HEK293 (cell line): ENCODE data around the gene PTPRK.

Experiments
- CTCF ChIA-PET: fragments of 350-600 bp; formaldehyde crosslinking; extraction: SDS; loops from one replicate; lab custom pipeline; 2021; ENCODE audit warnings: antibody characterized with exemption; lab: Yijun Ruan, JAX
- POLR2A ChIA-PET: fragments of 300-600 bp; formaldehyde crosslinking; extraction: SDS; loops from one replicate; lab custom pipeline; 2020; ENCODE audit warnings: antibody characterized with exemption, inconsistent platforms; lab: Yijun Ruan, JAX
- H3K27ac ChIP-seq: fragments of 200-500 bp; sonication (Bioruptor generic); 2 replicates; pipeline ENCODE4 v1.5.1; 2014; ENCODE audit warnings: low read depth, low read length, control low read depth, inconsistent platforms; ENCODE audit errors: extremely low read depth
- H3K36me3 ChIP-seq, 2 experiments: fragments of 200-500 bp in 1 of 2; sonication (Bioruptor generic) in 1 of 2; 1 replicate in 1 of 2; 2 replicates in 1 of 2; pipeline ENCODE4 v1.5.1; 2014 to 2017; ENCODE audit warnings: inconsistent platforms in 2 of 2, low read length in 2 of 2; ENCODE audit not compliant: control insufficient read depth in 2 of 2, insufficient read depth in 1 of 2
- H3K4me1 ChIP-seq: fragments of 200-500 bp; sonication (Bioruptor generic); 2 replicates; pipeline ENCODE4 v1.5.1; 2014; ENCODE audit warnings: mild to moderate bottlenecking, low read length, inconsistent platforms; ENCODE audit not compliant: control insufficient read depth, insufficient read depth
- H3K4me3 ChIP-seq: 2 replicates; pipeline ENCODE4 v1.5.1; 2011; ENCODE audit warnings: low read depth, mild to moderate bottlenecking, control low read depth, low read length, moderate library complexity
- H3K9me3 ChIP-seq: fragments of 200-500 bp; sonication (Bioruptor generic); 2 replicates; pipeline ENCODE4 v1.5.1; 2014; ENCODE audit warnings: low read depth, low read length, inconsistent platforms; ENCODE audit not compliant: control insufficient read depth, insufficient read depth
- BCL6B ChIP-seq: fragments of 450-650 bp; formaldehyde crosslinking; IDR thresholded peaks from 2 replicates; pipeline ENCODE4 v1.5.1; 2017; ENCODE audit warnings: missing biosample characterization, missing genetic modification characterization
- KLF7 ChIP-seq: fragments of 450-650 bp; formaldehyde crosslinking; IDR thresholded peaks from 2 replicates; pipeline ENCODE4 v1.5.1; 2016; ENCODE audit warnings: missing biosample characterization, missing genetic modification characterization, borderline replicate concordance
- PRDM6 ChIP-seq: fragments of 450-650 bp; formaldehyde crosslinking; IDR thresholded peaks from 2 replicates; pipeline ENCODE4 v1.5.1; 2017; ENCODE audit warnings: missing biosample characterization, missing genetic modification characterization
- YY2 ChIP-seq: fragments of 450-650 bp; formaldehyde crosslinking; IDR thresholded peaks from 2 replicates; pipeline ENCODE4 v1.5.1; 2016; ENCODE audit warnings: missing biosample characterization, missing genetic modification characterization
- ZBTB6 ChIP-seq: fragments of 450-650 bp; formaldehyde crosslinking; IDR thresholded peaks from 2 replicates; pipeline ENCODE4 v1.5.1; 2017; ENCODE audit warnings: missing biosample characterization, missing genetic modification characterization
- ZBTB7A ChIP-seq: fragments of 450-650 bp; formaldehyde crosslinking; IDR thresholded peaks from 2 replicates; pipeline ENCODE4 v1.5.1; 2016; ENCODE audit warnings: low read depth, missing biosample characterization, missing genetic modification characterization
- ZNF112 ChIP-seq: fragments of 450-650 bp; formaldehyde crosslinking; IDR thresholded peaks from 2 replicates; pipeline ENCODE4 v1.5.0; 2017; ENCODE audit warnings: missing biosample characterization, missing genetic modification characterization
- ZNF140 ChIP-seq: fragments of 450-650 bp; formaldehyde crosslinking; IDR thresholded peaks from 2 replicates; pipeline ENCODE4 v1.5.1; 2016; ENCODE audit warnings: missing biosample characterization, missing genetic modification characterization
- ZNF18 ChIP-seq: fragments of 450-650 bp; formaldehyde crosslinking; IDR thresholded peaks from 2 replicates; pipeline ENCODE4 v1.5.1; 2016; ENCODE audit warnings: missing biosample characterization, missing genetic modification characterization
- ZNF211 ChIP-seq: fragments of 450-650 bp; formaldehyde crosslinking; IDR thresholded peaks from 2 replicates; pipeline ENCODE4 v1.5.1; 2016; ENCODE audit warnings: low read depth, missing biosample characterization, missing genetic modification characterization
- ZNF24 ChIP-seq: fragments of 450-650 bp; formaldehyde crosslinking; IDR thresholded peaks from 2 replicates; pipeline ENCODE4 v1.5.1; 2016; ENCODE audit warnings: missing biosample characterization, missing genetic modification characterization
- ZNF274 ChIP-seq, 2 experiments: fragments of 200-500 bp in 1 of 2; fragments of 450-650 bp in 1 of 2; sonication (Bioruptor generic) in 1 of 2; formaldehyde crosslinking in 1 of 2; IDR thresholded peaks; 2 replicates each; pipeline versions ENCODE4 v1.5.1 to v1.6.1; 2014 to 2016; ENCODE audit warnings: borderline replicate concordance in 1 of 2, inconsistent platforms in 1 of 2, low read length in 1 of 2, missing biosample characterization in 1 of 2, missing genetic modification characterization in 1 of 2
- ZNF518A ChIP-seq: fragments of 450-650 bp; formaldehyde crosslinking; conservative IDR thresholded peaks from 2 replicates; pipeline ENCODE4 v1.5.1; 2016; ENCODE audit warnings: low read depth, missing biosample characterization, missing genetic modification characterization
- ZNF555 ChIP-seq: fragments of 450-650 bp; formaldehyde crosslinking; conservative IDR thresholded peaks from 2 replicates; pipeline ENCODE4 v1.5.1; 2017; ENCODE audit warnings: missing biosample characterization, mild to moderate bottlenecking, missing genetic modification characterization, inconsistent platforms
- ZNF639 ChIP-seq: fragments of 450-650 bp; formaldehyde crosslinking; IDR thresholded peaks from 2 replicates; pipeline ENCODE4 v1.5.1; 2016; ENCODE audit warnings: missing biosample characterization, missing genetic modification characterization
- ZNF664 ChIP-seq: fragments of 450-650 bp; formaldehyde crosslinking; IDR thresholded peaks from 2 replicates; pipeline ENCODE4 v1.5.1; 2016; ENCODE audit warnings: missing biosample characterization, missing genetic modification characterization
- ZNF701 ChIP-seq: fragments of 450-650 bp; formaldehyde crosslinking; IDR thresholded peaks from 2 replicates; pipeline ENCODE4 v1.5.1; 2016; ENCODE audit warnings: missing biosample characterization, missing genetic modification characterization
- ZNF747 ChIP-seq: fragments of 450-650 bp; formaldehyde crosslinking; IDR thresholded peaks from 2 replicates; pipeline ENCODE4 v1.5.1; 2016; ENCODE audit warnings: missing biosample characterization, missing genetic modification characterization
- ZNF768 ChIP-seq: fragments of 450-650 bp; formaldehyde crosslinking; IDR thresholded peaks from 2 replicates; pipeline ENCODE4 v1.5.1; 2018; ENCODE audit warnings: missing biosample characterization, mild to moderate bottlenecking, missing genetic modification characterization
- ZNF837 ChIP-seq: fragments of 450-650 bp; formaldehyde crosslinking; IDR thresholded peaks from 2 replicates; pipeline ENCODE4 v1.5.1; 2016; ENCODE audit warnings: missing biosample characterization, missing genetic modification characterization
- ZSCAN16 ChIP-seq: fragments of 450-650 bp; formaldehyde crosslinking; IDR thresholded peaks from 2 replicates; pipeline ENCODE4 v1.5.1; 2016; ENCODE audit warnings: missing biosample characterization, missing genetic modification characterization

Gene PTPRK

GRCh38 chr6:128005009-128005408 is 515.4 kb downstream of the PTPRK start (continued):
- TF ChIP-seq ZNF518A (no peak), ZNF274 (IDR thresholded peaks at IDR 0.05; ENCODE audit: low read length) (no peak), ZNF274 (tag by site-specific recombination; IDR thresholded peaks at IDR 0.05; ENCODE audit: borderline replicate concordance) (no peak), ZNF747 (tag by site-specific recombination) (no peak), ZNF112 (no peak)
- TF ChIP-seq, all 188 proteins: peak for 0

- Histone ChIP-seq H3K27ac (no peak overlapping the region), H3K4me1 (no peaks in the 10 kb centered on the region), H3K9me3 (no peaks in the 10 kb centered on the region), H3K4me3 (no peak overlapping the region), H3K36me3 (no peaks in the 10 kb centered on the region)
- TF ChIP-seq ZBTB7A (no peak), ZNF555 (no peak)
- POLR2A ChIA-PET = no interaction called here
- CTCF ChIA-PET = interaction anchor here (0.6 kb wide), 1 partner anchor 712 kb away, joined by 3 read pairs; no protein-coding TSS in a partner anchor
These were observed 520.0 kb downstream of the PTPRK start for GRCh38 chr6:128000363-128000762.

- H3K27ac ChIP-seq = no peak overlapping the region
- CTCF ChIA-PET = no interaction called here
- POLR2A ChIA-PET = no interaction called here
- no peaks in the 10 kb centered on the region for H3K36me3 ChIP-seq
- no peak overlapping the region for H3K4me3 ChIP-seq
- H3K9me3 ChIP-seq = no peaks in the 10 kb centered on the region
- H3K4me1 ChIP-seq = no peaks in the 10 kb centered on the region
- TF ChIP-seq BCL6B (tag by site-specific recombination) (no peak), ZNF18 (tag by site-specific recombination) (no peak), ZNF768 (tag by site-specific recombination) (no peak), PRDM6 (no peak), ZBTB6 (tag by site-specific recombination) (no peak), KLF7 (tag by site-specific recombination) (no peak), YY2 (tag by site-specific recombination) (no peak), ZNF140 (tag by site-specific recombination) (no peak), ZNF701 (tag by site-specific recombination) (no peak), ZNF837 (tag by site-specific recombination) (no peak), ZNF24 (tag by site-specific recombination) (no peak), ZSCAN16 (tag by site-specific recombination) (no peak), ZNF211 (tag by site-specific recombination) (no peak), ZNF639 (tag by site-specific recombination) (no peak), ZNF664 (tag by site-specific recombination) (no peak)
These were observed 521.4 kb downstream of the PTPRK start for GRCh38 chr6:127998985-127999384.
